ENCODE measurements around the gene NOL4L.

DNA sequence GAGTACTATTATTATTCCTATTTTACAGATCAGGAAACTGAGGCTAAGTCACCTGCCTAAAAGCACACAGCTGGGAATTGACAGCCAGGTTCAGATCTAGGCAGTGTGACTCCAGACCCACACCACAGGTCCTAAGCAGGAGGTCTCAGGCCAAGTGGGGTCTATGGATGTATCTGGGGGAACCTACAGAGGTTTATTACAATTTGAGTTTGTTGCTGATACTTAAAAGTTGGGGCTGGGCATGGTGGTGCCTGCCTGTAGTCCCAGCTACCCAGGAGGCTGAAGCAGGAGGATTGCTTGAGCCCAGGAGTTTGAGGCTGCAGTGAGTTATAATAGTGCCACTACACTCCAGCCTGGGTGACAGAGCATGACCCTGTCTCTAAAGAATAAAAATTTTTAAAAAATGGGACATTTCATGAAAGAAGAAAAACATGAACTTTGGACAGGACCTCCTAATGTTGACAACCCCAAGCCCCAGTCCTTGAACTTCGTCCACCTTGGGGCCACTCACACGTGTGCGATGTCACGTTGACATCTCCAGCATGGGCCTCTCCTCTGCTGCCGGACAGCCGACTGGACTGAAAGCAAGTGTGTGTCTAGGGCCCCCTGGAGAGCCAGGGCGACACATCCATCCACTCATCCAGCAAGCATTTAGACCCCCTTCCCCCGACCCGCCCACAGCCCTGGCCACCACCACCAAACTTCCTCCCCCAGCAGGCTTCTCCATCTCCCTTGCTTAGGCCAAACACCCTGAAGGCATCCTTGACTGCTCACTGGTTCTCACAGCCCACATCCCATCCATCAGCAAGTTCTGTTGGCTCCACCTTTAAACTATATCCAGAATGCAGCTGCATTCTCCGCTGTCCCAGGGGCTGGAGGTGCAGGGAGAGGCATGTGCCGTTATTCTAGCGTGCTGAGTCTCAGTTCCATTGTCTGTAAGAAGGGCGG is 40.0 kb downstream of the NOL4L start:
- TF ChIP-seq, protein P1, sequence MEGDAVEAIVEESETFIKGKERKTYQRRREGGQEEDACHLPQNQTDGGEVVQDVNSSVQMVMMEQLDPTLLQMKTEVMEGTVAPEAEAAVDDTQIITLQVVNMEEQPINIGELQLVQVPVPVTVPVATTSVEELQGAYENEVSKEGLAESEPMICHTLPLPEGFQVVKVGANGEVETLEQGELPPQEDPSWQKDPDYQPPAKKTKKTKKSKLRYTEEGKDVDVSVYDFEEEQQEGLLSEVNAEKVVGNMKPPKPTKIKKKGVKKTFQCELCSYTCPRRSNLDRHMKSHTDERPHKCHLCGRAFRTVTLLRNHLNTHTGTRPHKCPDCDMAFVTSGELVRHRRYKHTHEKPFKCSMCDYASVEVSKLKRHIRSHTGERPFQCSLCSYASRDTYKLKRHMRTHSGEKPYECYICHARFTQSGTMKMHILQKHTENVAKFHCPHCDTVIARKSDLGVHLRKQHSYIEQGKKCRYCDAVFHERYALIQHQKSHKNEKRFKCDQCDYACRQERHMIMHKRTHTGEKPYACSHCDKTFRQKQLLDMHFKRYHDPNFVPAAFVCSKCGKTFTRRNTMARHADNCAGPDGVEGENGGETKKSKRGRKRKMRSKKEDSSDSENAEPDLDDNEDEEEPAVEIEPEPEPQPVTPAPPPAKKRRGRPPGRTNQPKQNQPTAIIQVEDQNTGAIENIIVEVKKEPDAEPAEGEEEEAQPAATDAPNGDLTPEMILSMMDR (IDR thresholded peaks at IDR 0.05) = no peak
- TF ChIP-seq POLR2A (IDR thresholded peaks at IDR 0.05) (no peak), POLR2AphosphoS5 (IDR thresholded peaks at IDR 0.05) (no peak)
